HFF-Myc (cell line): ENCODE measurements around the gene ANO7.

ENCODE experiments used
- DNase-seq: peaks from one replicate; pipeline ENCODE4 v3.0.0-alpha.2; 2011; ENCODE audit warnings: low read depth; ENCODE audit errors: extremely low read depth
- H3K4me3 ChIP-seq: replicated peaks from 2 replicates; pipeline ENCODE4 v1.5.1; 2011; ENCODE audit warnings: low read depth, mild to moderate bottlenecking, control low read depth, low read length
- TF ChIP-seq, protein P1 (sequence below): IDR thresholded peaks from 2 replicates; pipeline ENCODE4 v1.5.1; 2012; ENCODE audit warnings: mild to moderate bottlenecking, low read depth, low read length, control low read depth; ENCODE audit errors: missing control alignments

The ANO7 gene

DNA sequence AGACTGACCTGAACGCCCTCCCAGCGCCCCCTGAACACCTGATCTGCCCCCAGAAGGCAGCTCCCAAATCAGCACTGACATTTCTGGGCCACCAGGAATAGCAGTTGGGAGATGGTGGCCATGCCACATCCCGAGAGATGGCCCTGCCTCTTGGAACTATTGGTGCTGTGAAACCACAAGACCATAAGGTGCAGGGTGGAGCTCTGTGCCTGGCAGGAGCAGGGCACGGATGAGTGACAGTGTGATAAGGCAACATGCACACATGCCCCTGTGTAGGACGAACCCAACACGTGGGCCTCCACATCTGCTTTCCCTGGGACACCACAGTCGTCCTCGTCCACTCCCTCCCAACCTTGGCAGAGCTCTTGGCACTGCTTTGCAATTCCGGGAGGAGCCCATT, 26.9 kb downstream of the ANO7 start:
- H3K4me3 ChIP-seq, result no peak overlapping the region
- TF ChIP-seq, protein P1, sequence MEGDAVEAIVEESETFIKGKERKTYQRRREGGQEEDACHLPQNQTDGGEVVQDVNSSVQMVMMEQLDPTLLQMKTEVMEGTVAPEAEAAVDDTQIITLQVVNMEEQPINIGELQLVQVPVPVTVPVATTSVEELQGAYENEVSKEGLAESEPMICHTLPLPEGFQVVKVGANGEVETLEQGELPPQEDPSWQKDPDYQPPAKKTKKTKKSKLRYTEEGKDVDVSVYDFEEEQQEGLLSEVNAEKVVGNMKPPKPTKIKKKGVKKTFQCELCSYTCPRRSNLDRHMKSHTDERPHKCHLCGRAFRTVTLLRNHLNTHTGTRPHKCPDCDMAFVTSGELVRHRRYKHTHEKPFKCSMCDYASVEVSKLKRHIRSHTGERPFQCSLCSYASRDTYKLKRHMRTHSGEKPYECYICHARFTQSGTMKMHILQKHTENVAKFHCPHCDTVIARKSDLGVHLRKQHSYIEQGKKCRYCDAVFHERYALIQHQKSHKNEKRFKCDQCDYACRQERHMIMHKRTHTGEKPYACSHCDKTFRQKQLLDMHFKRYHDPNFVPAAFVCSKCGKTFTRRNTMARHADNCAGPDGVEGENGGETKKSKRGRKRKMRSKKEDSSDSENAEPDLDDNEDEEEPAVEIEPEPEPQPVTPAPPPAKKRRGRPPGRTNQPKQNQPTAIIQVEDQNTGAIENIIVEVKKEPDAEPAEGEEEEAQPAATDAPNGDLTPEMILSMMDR, result no peak
- DNase-seq, result no peak

DNA sequence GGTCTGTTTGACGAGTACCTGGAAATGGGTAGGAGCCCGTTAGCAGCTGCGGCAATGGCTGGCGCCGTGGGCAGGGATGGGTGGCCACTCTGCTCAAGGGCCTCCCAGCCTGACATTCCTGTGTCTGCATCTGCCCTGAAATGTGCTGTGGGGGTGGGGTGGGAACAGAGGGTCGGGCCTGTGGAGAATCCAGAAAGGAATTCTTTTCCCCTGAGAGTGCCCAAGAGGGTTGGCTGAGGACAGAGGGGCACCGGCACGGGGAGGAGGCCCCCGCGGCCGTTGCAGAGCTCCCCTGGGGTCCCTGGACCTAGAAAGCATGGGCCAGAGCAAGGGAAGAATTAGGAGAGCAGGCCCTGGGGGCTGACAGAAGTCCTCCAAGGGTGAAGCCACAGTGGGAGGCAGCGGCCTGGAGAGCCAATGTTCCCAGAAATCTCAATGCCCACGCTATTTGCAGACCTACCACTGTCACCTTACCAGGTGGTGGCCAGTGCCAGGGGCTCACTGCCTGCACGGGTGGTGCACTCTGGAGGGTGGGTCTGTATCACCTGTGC, 27.8 kb downstream of the ANO7 start:
- no peak for DNase-seq
- TF ChIP-seq, protein P1, result no peak
- no peak overlapping the region for H3K4me3 ChIP-seq

DNA sequence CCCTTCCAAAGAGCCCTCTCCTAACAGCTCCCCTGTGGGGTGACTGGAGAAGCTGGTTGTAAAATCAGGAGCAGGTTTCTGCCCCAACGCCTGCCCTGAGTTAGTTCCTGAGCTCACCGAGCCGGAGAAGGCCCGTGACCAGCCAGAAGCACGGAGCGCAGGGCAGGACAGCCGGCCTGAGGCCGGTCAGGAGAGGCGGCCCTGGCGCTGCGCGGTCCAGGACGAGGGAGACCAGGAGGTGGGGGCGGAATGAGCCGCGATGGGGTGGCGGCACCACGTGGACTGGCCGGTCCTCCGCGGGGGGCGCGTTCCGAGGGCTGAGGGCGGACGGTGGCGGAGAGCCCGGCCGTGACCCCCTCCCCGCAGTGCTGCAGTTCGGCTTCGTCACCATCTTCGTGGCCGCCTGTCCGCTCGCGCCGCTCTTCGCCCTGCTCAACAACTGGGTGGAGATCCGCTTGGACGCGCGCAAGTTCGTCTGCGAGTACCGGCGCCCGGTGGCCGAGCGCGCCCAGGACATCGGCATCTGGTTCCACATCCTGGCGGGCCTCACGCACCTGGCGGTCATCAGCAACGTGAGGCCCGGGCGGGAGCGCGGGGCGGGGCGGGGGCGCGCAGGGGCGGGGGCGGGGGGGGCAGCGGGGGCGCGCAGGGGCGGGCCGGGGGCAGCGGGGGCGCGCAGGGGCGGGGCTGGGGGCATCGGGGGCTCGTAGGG, 29.0 kb downstream of the ANO7 start:
- peak overlapping the region; percentile 39 for H3K4me3 ChIP-seq
- TF ChIP-seq, protein P1, result no peak
- no peak for DNase-seq

DNA sequence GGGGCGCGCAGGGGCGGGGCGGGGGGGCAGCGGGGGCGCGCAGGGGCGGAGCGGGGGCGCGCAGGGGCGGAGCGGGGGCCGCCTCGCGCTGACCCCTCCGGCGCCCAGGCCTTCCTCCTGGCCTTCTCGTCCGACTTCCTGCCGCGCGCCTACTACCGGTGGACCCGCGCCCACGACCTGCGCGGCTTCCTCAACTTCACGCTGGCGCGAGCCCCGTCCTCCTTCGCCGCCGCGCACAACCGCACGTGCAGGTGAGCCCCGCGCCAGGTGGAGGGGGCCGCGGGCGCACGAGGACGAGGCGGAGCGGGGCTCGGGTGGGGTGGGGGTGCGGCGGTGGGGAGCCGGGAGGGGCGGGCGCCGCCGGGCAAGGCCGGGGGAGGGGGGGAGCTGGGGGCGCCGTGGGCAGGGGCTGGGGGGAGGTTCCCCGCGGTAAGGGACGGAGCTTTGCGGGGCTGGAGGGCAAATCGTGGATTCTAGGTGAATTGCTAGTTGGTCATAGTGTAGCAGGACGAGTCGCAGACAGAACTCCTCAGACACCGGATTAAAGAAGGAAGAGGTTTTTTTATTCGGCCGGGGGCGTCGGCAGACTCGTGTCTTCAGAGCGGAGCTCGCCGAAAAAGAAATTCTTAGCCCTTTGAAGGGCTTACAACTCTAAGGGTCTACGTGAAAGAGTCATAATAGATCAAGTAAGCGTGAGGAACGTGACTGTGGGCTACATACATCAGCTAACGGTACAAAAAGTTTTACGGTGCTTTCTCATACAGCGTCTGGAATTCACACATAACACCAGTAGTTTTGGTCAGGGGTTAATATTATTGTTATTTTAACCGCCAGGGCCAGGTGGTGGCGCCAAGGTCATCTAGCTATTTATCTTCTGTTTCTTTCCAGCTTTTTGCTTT, 29.9 kb downstream of the ANO7 start:
- H3K4me3 ChIP-seq, result peak overlapping the region; percentile 54
- DNase-seq, result no peak
- TF ChIP-seq, protein P1, result no peak

DNA sequence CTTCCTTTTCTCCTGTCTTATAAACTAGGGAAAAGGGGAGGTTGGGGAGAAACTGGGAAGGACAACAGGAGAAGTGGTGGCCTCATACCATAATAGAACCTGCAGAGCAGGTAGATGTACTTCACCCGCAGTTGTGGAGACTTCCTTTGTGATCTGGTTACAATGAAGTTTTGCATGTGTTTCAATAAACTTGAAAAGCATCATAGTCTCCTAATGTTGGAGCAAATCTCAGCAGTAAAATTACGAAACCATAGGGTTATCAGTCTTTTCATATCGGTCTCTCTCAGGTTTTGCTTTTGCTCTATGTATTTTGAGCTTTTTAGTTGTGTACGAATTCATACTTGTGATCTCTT, 30.5 kb downstream of the ANO7 start:
- TF ChIP-seq, protein P1, result no peak
- H3K4me3 ChIP-seq, result peak overlapping the region; percentile 54
- no peak for DNase-seq

DNA sequence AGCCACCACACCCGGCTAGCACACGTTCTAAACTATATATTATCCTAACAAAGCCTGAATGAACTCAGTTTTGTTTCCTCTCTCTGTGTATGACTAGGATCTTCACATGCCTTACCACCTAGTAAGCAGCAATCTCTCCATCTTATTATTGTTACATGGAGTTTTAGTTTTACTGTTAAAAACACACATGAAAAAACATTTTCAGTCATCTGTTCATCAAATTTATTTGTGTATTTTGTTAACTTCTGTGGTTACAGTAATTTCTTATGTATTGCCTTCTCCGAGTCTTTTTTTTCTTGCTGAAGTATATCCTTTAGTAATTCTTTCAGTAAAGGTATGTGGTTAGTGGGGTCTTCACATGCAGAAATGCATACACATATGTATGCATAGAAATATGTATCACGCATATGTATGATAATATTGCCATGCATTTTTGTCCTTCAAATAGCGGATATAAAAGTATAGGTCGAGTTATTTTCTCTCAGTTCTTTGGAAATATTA, 31.4 kb downstream of the ANO7 start:
- DNase-seq, result no peak
- H3K4me3 ChIP-seq, result no peak overlapping the region
- TF ChIP-seq, protein P1, result no peak
